ENCODE data around the gene ATG13. TPM values are rescaled to one million over a fixed set of nuclear protein-coding genes. Genes with fewer than 3 reads are reported as not detected.

Gene ATG13
- total RNA-seq, 1 experiment from 2014 or later, result 75.1 TPM

GRCh38 chr11:46617972-46618314, 590 bp downstream of the ATG13 start:
- peaks cover 19% of the 10 kb centered on the region for H3K4me1 Mint-ChIP-seq (ENCODE audit: insufficient read depth, unreplicated experiment)
- peak overlapping the region; percentile 82 for H3K4me3 Mint-ChIP-seq (ENCODE audit: unreplicated experiment)
- no peak for DNase-seq (ENCODE audit: unreplicated experiment)
- peak overlapping the region; percentile 99 for H3K27ac Mint-ChIP-seq (ENCODE audit: low read depth, unreplicated experiment)
- TF ChIP-seq CTCF (IDR thresholded peaks at IDR 0.05; ENCODE audit: unreplicated experiment), result no peak
- CTCF ChIA-PET, result interaction anchor here (0.6 to 2.9 kb wide), 27 partner anchors 10 to 234 kb away, joined by 3 to 21 read pairs (median 4); partner anchors contain the start of gene CHRM4
- BruUV-seq (replicated peaks), result no TSS peak
- H3K36me3 Mint-ChIP-seq (ENCODE audit: insufficient read depth, unreplicated experiment), result peaks cover 32% of the 10 kb centered on the region
- POLR2A ChIA-PET, result interaction anchor here (0.6 to 5.6 kb wide), 21 partner anchors 9 to 604 kb away, joined by 3 to 108 read pairs (median 6); partner anchors contain the start of genes AMBRA1, ARHGAP1 and ZNF408
- H3K9me3 Mint-ChIP-seq (ENCODE audit: unreplicated experiment), result no peaks in the 10 kb centered on the region
- no peaks in the 10 kb centered on the region for H3K27me3 Mint-ChIP-seq (ENCODE audit: insufficient read depth, unreplicated experiment)
- intact Hi-C loops (cut with micrococcal nuclease), result loop anchor here (1.0 to 5.0 kb wide), 4 partner anchors 57 to 229 kb away; no protein-coding TSS in a partner anchor

- Mint-ChIP-seq H3K27ac (ENCODE audit: low read depth, unreplicated experiment) (peak overlapping the region; percentile 99), H3K9me3 (ENCODE audit: unreplicated experiment) (no peaks in the 10 kb centered on the region), H3K4me1 (ENCODE audit: insufficient read depth, unreplicated experiment) (peaks cover 19% of the 10 kb centered on the region), H3K4me3 (ENCODE audit: unreplicated experiment) (peak overlapping the region; percentile 82), H3K27me3 (ENCODE audit: insufficient read depth, unreplicated experiment) (no peaks in the 10 kb centered on the region), H3K36me3 (ENCODE audit: insufficient read depth, unreplicated experiment) (peaks cover 28% of the 10 kb centered on the region)
- ChIA-PET CTCF (interaction anchor here (0.6 to 2.9 kb wide), 27 partner anchors 9 to 309 kb away, joined by 3 to 21 read pairs (median 4); partner anchors contain the start of gene CHRM4), POLR2A (interaction anchor here (0.6 to 5.6 kb wide), 23 partner anchors 8 to 261 kb away, joined by 3 to 108 read pairs (median 5); partner anchors contain the start of genes AMBRA1, ARHGAP1 and ZNF408)
- no peak for DNase-seq (ENCODE audit: unreplicated experiment)
- no peak for TF ChIP-seq CTCF (IDR thresholded peaks at IDR 0.05; ENCODE audit: unreplicated experiment)
- intact Hi-C loops (cut with micrococcal nuclease), result loop anchor here (5.0 kb wide), 1 partner anchor 82 kb away; no protein-coding TSS in a partner anchor
- BruUV-seq (replicated peaks), result no TSS peak
Measured at GRCh38 chr11:46618837-46619236, 1.5 kb downstream of the ATG13 start.

GRCh38 chr11:46625406-46625805, 8.1 kb downstream of the ATG13 start:
- peaks cover 6% of the 10 kb centered on the region for H3K4me1 Mint-ChIP-seq (ENCODE audit: insufficient read depth, unreplicated experiment)
- DNase-seq (ENCODE audit: unreplicated experiment), result no peak
- no peak for TF ChIP-seq CTCF (IDR thresholded peaks at IDR 0.05; ENCODE audit: unreplicated experiment)
- no peaks in the 10 kb centered on the region for H3K9me3 Mint-ChIP-seq (ENCODE audit: unreplicated experiment)
- no peak overlapping the region for H3K4me3 Mint-ChIP-seq (ENCODE audit: unreplicated experiment)
- no peaks in the 10 kb centered on the region for H3K27me3 Mint-ChIP-seq (ENCODE audit: insufficient read depth, unreplicated experiment)
- intact Hi-C loops (cut with micrococcal nuclease), result no loop called here
- H3K36me3 Mint-ChIP-seq (ENCODE audit: insufficient read depth, unreplicated experiment), result peaks cover 67% of the 10 kb centered on the region
- BruUV-seq (replicated peaks), result no TSS peak
- ChIA-PET CTCF (interaction anchor here (1.2 kb wide), 1 partner anchor 25 kb away, joined by 3 read pairs; no protein-coding TSS in a partner anchor), POLR2A (no interaction called here)
- H3K27ac Mint-ChIP-seq (ENCODE audit: low read depth, unreplicated experiment), result peak overlapping the region; percentile 29

- H3K27ac Mint-ChIP-seq (ENCODE audit: low read depth, unreplicated experiment), result no peak overlapping the region
Measured at GRCh38 chr11:46628961-46629360, 11.6 kb downstream of the ATG13 start.

More at GRCh38 chr11:46628961-46629360, 11.6 kb downstream of the ATG13 start:
- Mint-ChIP-seq H3K4me1 (ENCODE audit: insufficient read depth, unreplicated experiment) (no peaks in the 10 kb centered on the region), H3K4me3 (ENCODE audit: unreplicated experiment) (no peak overlapping the region), H3K9me3 (ENCODE audit: unreplicated experiment) (no peaks in the 10 kb centered on the region), H3K27me3 (ENCODE audit: insufficient read depth, unreplicated experiment) (no peaks in the 10 kb centered on the region), H3K36me3 (ENCODE audit: insufficient read depth, unreplicated experiment) (peaks cover 60% of the 10 kb centered on the region)
- DNase-seq (ENCODE audit: unreplicated experiment), result no peak
- intact Hi-C loops (cut with micrococcal nuclease), result no loop called here
- POLR2A ChIA-PET, result interaction anchor here (3.7 kb wide), 1 partner anchor 11 kb away, joined by 39 read pairs; the partner anchor contains the start of genes ATG13 and HARBI1
- TF ChIP-seq CTCF (IDR thresholded peaks at IDR 0.05; ENCODE audit: unreplicated experiment), result no peak
- no TSS peak for BruUV-seq (replicated peaks)
- CTCF ChIA-PET, result no interaction called here
